Endothelial cell of umbilical vein (primary cell): Measurements from ENCODE around the gene DEGS1. TPM values are rescaled to one million over a fixed set of nuclear protein-coding genes. Genes with fewer than 3 reads are reported as not detected.

ENCODE experiments used
- BruUV-seq: library from RNA; stranded (reverse); fragments of 400-500 nt; replicated peaks from 2 replicates; lab custom pipeline; 2021; lab: Mats Ljungman, UMichigan
- CTCF ChIA-PET: fragments of 300-600, 350-600 bp; sonication (Branson Sonifier 250); formaldehyde crosslinking; loops from one replicate; lab custom pipeline; 2021; ENCODE audit warnings: antibody characterized with exemption, inconsistent platforms; lab: Charles Lee
- POLR2A ChIA-PET: fragments of 300-600, 350-600 bp; sonication (Branson Sonifier 250); formaldehyde crosslinking; loops from one replicate; lab custom pipeline; 2021; ENCODE audit warnings: antibody characterized with exemption, inconsistent platforms; lab: Charles Lee
- DNase-seq: peaks from one replicate; pipeline ENCODE4 v3.0.0-alpha.2; 2011; ENCODE audit warnings: low read depth, low spot score
- FAIRE-seq: peaks from 2 replicates; lab custom pipeline; 2011; peaks lifted over from hg19 to GRCh38; lab: Jason Lieb, UNC
- H2AFZ ChIP-seq: 2 replicates; pipeline ENCODE4 v1.6.0; 2012; ENCODE audit warnings: low read depth, low read length, control low read depth, inconsistent platforms
- H3K27ac ChIP-seq: 2 replicates; pipeline ENCODE4 v1.5.1; 2011; ENCODE audit warnings: low read depth, mild to moderate bottlenecking, control low read depth, low read length, moderate library complexity; ENCODE audit not compliant: insufficient read depth
- H3K27me3 ChIP-seq, 2 experiments: 2 replicates each; pipeline versions ENCODE4 v1.6.0 to v1.6.1; 2011; ENCODE audit warnings: low read length in 2 of 2, mixed read lengths in 1 of 2; ENCODE audit not compliant: control insufficient read depth in 2 of 2, insufficient read depth in 2 of 2
- H3K36me3 ChIP-seq, 2 experiments: 2 replicates in 1 of 2; 3 replicates in 1 of 2; pipeline ENCODE4 v1.5.1; 2011; ENCODE audit warnings: low read length in 2 of 2, mild to moderate bottlenecking in 1 of 2, moderate library complexity in 1 of 2; ENCODE audit not compliant: control insufficient read depth in 2 of 2, insufficient read depth in 2 of 2; ENCODE audit errors: extremely low read depth in 1 of 2
- H3K4me1 ChIP-seq: 3 replicates; pipeline ENCODE4 v1.5.1; 2011; ENCODE audit warnings: mild to moderate bottlenecking, low read length; ENCODE audit not compliant: control insufficient read depth, insufficient read depth; ENCODE audit errors: extremely low read depth
- H3K4me2 ChIP-seq: 2 replicates; pipeline ENCODE4 v1.6.1; 2011; ENCODE audit warnings: low read length, control low read depth, mixed read lengths; ENCODE audit not compliant: insufficient read depth
- H3K4me3 ChIP-seq, 3 experiments: fragments of 200-600 bp in 1 of 3; sonication (generic), shearing (Covaris generic) in 1 of 3; replicated peaks in 1 of 3; 2 replicates each; pipeline ENCODE4 v1.5.1; 2011 to 2016; ENCODE audit warnings: control low read depth in 3 of 3, low read length in 3 of 3, mild to moderate bottlenecking in 2 of 3, inconsistent platforms in 1 of 3, low read depth in 1 of 3, moderate library complexity in 1 of 3; ENCODE audit not compliant: insufficient read depth in 1 of 3
- H3K79me2 ChIP-seq: 2 replicates; pipeline ENCODE4 v1.6.0; 2012; ENCODE audit warnings: low read length, inconsistent platforms; ENCODE audit not compliant: control insufficient read depth, insufficient read depth
- H3K9ac ChIP-seq: replicated peaks from 2 replicates; pipeline ENCODE3; 2011; ENCODE audit warnings: low read length, control low read depth; ENCODE audit not compliant: insufficient read depth; ENCODE audit errors: extremely low read depth
- H3K9me1 ChIP-seq: replicated peaks from 3 replicates; pipeline ENCODE4 v1.6.0; 2011; ENCODE audit warnings: mild to moderate bottlenecking, low read length; ENCODE audit not compliant: control insufficient read depth, insufficient read depth; ENCODE audit errors: extremely low read depth
- H3K9me3 ChIP-seq: replicated peaks from 2 replicates; pipeline ENCODE4 v1.5.1; 2012; ENCODE audit warnings: low read length, inconsistent platforms; ENCODE audit not compliant: control insufficient read depth, insufficient read depth
- H4K20me1 ChIP-seq: replicated peaks from 2 replicates; pipeline ENCODE3; 2011; ENCODE audit warnings: mild to moderate bottlenecking, low read length; ENCODE audit not compliant: control insufficient read depth, insufficient read depth; ENCODE audit errors: extremely low read depth
- CTCF ChIP-seq, 2 donors: IDR thresholded peaks; 1 replicate in 1 of 2; 2 replicates in 1 of 2; pipeline ENCODE4 v1.5.1; 2011; ENCODE audit warnings: low read length in 2 of 2, mild to moderate bottlenecking in 2 of 2, moderate library complexity in 2 of 2, control low read depth in 1 of 2, inconsistent platforms in 1 of 2, low read depth in 1 of 2; ENCODE audit not compliant: insufficient read depth in 1 of 2; ENCODE audit errors: extremely low read depth in 1 of 2
- EZH2 ChIP-seq: IDR thresholded peaks from 2 replicates; pipeline ENCODE4 v1.6.1; 2012; ENCODE audit warnings: borderline replicate concordance, low read depth, mild to moderate bottlenecking, moderate library complexity, low read length, inconsistent platforms; ENCODE audit not compliant: severe bottlenecking
- FOS ChIP-seq: IDR thresholded peaks from 2 replicates; pipeline ENCODE4 v1.6.1; 2011; ENCODE audit warnings: mild to moderate bottlenecking, low read length, moderate library complexity, borderline replicate concordance; ENCODE audit not compliant: insufficient read depth
- GATA2 ChIP-seq: IDR thresholded peaks from 2 replicates; pipeline ENCODE4 v1.7.0; 2011; ENCODE audit warnings: low read depth, mild to moderate bottlenecking, moderate library complexity, mixed read lengths, low read length; ENCODE audit not compliant: insufficient read length, insufficient read depth
- JUN ChIP-seq: IDR thresholded peaks from 2 replicates; pipeline ENCODE4 v1.6.1; 2011; ENCODE audit warnings: borderline replicate concordance, low read depth; ENCODE audit not compliant: insufficient read length, insufficient read depth
- MAX ChIP-seq: IDR thresholded peaks from 2 replicates; pipeline ENCODE4 v1.6.1; 2011; ENCODE audit not compliant: insufficient read depth, insufficient read length
- MYC ChIP-seq: IDR thresholded peaks from one replicate; pipeline ENCODE4 v1.6.1; 2011; ENCODE audit warnings: mild to moderate bottlenecking, low read depth, low read length
- POLR2A ChIP-seq: IDR thresholded peaks from 2 replicates; pipeline ENCODE4 v1.6.1; 2012; ENCODE audit warnings: low read depth, mild to moderate bottlenecking, control low read depth, low read length
- POLR2AphosphoS5 ChIP-seq: IDR thresholded peaks from 2 replicates; pipeline ENCODE4 v1.6.1; 2012; ENCODE audit warnings: low read depth, mild to moderate bottlenecking, control low read depth, low read length, moderate library complexity; ENCODE audit not compliant: insufficient read depth
- dilution Hi-C: fragments of 300-500 bp; cut with MboI; formaldehyde crosslinking; loops from one replicate; pipeline ENCODE4 v1.15.0; 2019; ENCODE audit warnings: low sequenced_read_pairs; ENCODE audit not compliant: extremely low pct_ligation_motif_present
- intact Hi-C: fragments of 100-400 bp; cut with micrococcal nuclease; formaldehyde crosslinking; loops from one replicate; pipeline ENCODE4 v1.10.0; 2022
- polyA plus RNA-seq, 4 experiments: library from polyadenylated mRNA; depleted of rRNA in 3 of 4; stranded (reverse) in 3 of 4; unstranded in 1 of 4; fragments of >200 nt; gene quantifications; 2 replicates each; pipeline versions ENCODE4 v1.2.1 to v1.2.3, GENCODE V29; 2011 to 2012; ENCODE audit warnings: missing spikeins in 1 of 4
- total RNA-seq: library from RNA; stranded (reverse); gene quantifications from 2 replicates; pipeline ENCODE4 v1.2.3, GENCODE V29; 2021

Gene DEGS1
- total and polyA plus RNA-seq, 2 donors (not counting 3 experiments of a cell fraction or from before 2014, with no cell fraction given): 85.8 to 137 TPM

GRCh38 chr1:224219612-224220059 lies 36.6 kb downstream of the DEGS1 start:
- Histone ChIP-seq H3K27me3 (no peaks in the 10 kb centered on the region), H3K4me3 (no peak overlapping the region), H2AFZ (no peak overlapping the region), H3K9me1 (no peaks in the 10 kb centered on the region), H4K20me1 (no peaks in the 10 kb centered on the region), H3K36me3 (no peaks in the 10 kb centered on the region), H3K9ac (no peak overlapping the region), H3K27ac (no peak overlapping the region), H3K9me3 (no peaks in the 10 kb centered on the region), H3K79me2 (no peaks in the 10 kb centered on the region), H3K4me2 (no peak overlapping the region), H3K4me1 (peaks cover 20% of the 10 kb centered on the region)
- ChIA-PET POLR2A (no interaction called here), CTCF (interaction anchor here (0.9 to 1.3 kb wide), 2 partner anchors 9 to 110 kb away, joined by 3 to 5 read pairs; partner anchors contain the start of gene NVL)
- dilution Hi-C loops (no loop called here), intact Hi-C loops (no loop called here)
- DNase-seq (peak; percentile 26), FAIRE-seq (no peak)
- TF ChIP-seq POLR2AphosphoS5: no peak
- no peak for TF ChIP-seq POLR2A
- TF ChIP-seq MYC: no peak
- no peak for TF ChIP-seq JUN
- TF ChIP-seq FOS: no peak
- TF ChIP-seq EZH2: no peak
- no peak for TF ChIP-seq CTCF (IDR thresholded peaks at IDR 0.05; ENCODE audit: extremely low read depth in 1 of 2, insufficient read depth in 1 of 2, low read depth in 1 of 2, low read length in 2 of 2)
- no peak for TF ChIP-seq MAX
- no peak for TF ChIP-seq GATA2
- BruUV-seq: no TSS peak
